SH-SY5Y (cell line): ENCODE measurements around the gene HS3ST3A1.

Experiments
- GATA2 ChIP-seq: IDR thresholded peaks from 2 replicates; pipeline ENCODE4 v1.6.1; 2011; ENCODE audit warnings: mild to moderate bottlenecking, low read depth, low read length
- GATA3 ChIP-seq: IDR thresholded peaks from 2 replicates; pipeline ENCODE4 v1.6.1; 2011; ENCODE audit warnings: low read depth, mild to moderate bottlenecking, low read length, moderate library complexity

- TF ChIP-seq GATA3 (no peak), GATA2 (no peak)
Measured at GRCh38 chr17:13540546-13540945, 61.2 kb downstream of the HS3ST3A1 start.
